Measurements from ENCODE around the gene PAGR1.
A peak's percentile ranks its signal among the peaks of the same experiment; 100 is the strongest.
"Not testable (repeated sequence)": the region's sequence is repeated elsewhere in the genome, so short reads cannot be mapped to it uniquely, and the experiment has no call there.

PAGR1 gene

DNA sequence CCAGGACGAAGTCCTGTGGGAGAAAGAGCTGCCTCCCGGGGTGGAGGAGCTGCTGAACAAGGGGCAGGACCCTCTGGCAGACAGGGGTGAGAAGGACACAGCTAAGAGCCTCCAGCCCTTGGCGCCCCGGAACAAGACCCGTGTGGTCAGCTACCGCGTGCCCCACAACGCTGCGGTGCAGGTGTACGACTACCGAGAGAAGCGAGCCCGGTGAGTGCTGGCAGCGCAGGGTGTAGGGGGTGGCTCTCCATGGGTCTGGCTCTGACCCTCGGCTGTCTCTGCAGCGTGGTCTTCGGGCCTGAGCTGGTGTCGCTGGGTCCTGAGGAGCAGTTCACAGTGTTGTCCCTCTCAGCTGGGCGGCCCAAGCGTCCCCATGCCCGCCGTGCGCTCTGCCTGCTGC, 25.7 kb downstream of the PAGR1 start:
- DNase-seq, result no peak

DNA sequence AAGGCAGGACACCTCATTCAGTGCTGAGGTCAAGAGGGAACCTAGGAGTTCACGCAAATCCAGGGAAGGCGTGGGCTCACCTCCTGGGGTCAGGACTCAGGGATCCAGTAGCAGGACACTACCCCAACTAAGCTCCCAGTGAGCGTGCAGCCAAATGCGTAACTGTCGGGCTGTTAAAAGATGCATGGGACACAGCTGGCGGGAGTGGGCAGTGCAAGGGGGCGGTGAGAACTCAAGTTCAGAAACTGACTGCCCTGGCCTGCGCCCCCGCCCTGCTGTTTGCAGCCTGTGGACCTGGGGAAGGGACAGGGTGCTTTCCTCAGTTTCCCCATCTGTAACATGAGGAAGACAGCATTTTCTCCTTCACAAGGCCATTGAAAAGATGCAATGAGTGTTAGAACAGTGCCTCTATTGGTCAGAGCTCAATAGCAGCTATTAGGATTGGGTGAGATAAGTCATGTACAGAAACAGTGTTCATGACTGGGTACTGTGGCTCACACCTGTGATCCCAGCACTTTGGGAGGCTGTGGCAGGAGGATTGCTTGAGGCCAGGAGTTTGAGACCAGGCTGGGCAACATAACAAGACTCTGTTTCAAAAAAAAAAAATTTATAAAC, 26.9 kb downstream of the PAGR1 start:
- DNase-seq, result no peak

DNA sequence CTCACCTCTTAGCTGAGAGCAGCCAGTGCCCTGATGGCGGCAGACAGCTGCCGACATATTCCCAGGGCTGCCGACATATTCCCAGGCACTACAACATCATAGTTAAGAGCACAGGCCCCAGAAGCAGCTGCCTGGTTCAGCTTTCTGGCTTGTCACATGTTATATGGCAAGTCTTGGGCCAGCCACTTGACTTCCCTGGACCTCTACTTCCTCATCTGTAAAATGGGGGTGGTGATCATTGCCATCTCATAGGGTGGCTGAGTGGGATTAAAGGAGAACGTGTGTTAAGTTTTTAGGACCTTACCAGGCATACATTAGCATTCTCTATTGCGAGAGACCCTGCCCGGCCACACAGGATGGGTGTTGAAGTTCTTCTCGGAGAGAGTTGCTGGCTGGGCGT, 28.0 kb downstream of the PAGR1 start:
- no peak for DNase-seq

- no peak for DNase-seq
These were observed 28.8 kb downstream of the PAGR1 start for GRCh38 chr16:29844575-29845331.

GRCh38 chr16:29845656-29846055, 29.7 kb downstream of the PAGR1 start:
- no peak for DNase-seq

GRCh38 chr16:29848420-29849297, 32.7 kb downstream of the PAGR1 start:
- DNase-seq, result peak in 1 of 2 donors; percentile 57

- DNase-seq, result no peak
These were observed 33.6 kb downstream of the PAGR1 start for GRCh38 chr16:29849505-29849904.

GRCh38 chr16:29850998-29851397, 35.0 kb downstream of the PAGR1 start:
- DNase-seq, result no peak

GRCh38 chr16:29852654-29853053, 36.7 kb downstream of the PAGR1 start:
- no peak for DNase-seq

DNA sequence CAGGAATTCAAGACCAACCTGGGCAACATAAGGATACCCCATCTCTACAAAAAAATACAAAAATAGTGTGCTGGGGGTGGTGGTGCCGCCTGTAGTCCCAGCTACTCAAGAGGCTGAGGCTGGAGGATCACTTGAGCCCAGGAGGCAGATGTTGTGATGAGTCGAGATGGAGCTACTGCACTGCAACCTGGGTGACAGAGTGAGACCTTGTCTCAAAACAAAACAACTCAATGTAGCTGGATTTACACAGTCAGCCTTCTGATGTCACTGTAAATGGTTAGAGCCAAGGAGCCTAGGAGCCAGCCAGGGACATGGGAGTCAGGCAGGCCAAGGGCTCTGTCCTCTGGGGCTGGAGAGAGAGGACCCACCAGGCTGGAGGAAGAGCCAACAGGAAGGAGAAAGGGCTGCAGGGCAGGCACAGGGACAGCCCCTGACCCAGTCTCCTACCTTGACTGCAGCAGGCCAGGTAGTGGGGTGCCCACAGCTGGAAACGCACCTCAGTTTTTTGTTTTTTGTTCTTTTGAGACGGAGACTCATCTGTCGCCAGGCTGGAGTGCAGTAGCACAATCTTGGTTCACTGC, 38.7 kb downstream of the PAGR1 start:
- no peak for DNase-seq

GRCh38 chr16:29857133-29857760, 41.3 kb downstream of the PAGR1 start:
- DNase-seq, result no peak

DNA sequence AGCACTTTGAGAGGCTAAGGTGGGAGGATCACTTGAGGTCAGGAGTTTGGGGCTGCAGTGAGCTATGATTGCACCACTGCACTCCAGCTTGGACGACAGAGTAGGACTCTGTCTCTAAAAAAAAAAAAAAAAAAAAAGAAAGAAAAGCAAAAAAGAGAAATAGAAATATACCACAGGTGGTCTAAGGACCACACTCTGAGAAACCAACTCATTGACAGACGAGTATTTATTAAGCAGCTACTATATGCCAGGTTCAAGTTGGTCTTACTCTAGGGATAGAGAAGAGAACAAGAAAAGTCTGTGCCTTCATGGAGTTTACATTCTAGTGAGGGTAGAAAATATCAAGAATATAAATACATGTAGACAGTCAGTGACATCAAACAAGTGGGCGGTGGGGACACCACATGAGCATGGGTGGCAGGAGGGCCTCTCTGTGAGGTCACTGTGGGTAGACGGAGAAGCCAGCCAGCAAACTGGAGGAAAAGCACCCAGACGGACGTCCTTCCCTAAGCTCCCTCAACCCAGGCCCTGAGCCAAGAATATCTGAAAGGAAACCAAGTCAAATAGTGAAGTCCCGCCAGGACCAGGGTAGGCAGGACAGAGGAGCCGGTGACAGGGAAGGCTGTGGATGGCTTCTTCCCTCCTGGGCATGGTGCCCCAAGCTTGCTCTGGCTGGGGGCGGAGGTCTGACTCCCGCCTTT, 42.3 kb downstream of the PAGR1 start:
- DNase-seq, result no peak

DNA sequence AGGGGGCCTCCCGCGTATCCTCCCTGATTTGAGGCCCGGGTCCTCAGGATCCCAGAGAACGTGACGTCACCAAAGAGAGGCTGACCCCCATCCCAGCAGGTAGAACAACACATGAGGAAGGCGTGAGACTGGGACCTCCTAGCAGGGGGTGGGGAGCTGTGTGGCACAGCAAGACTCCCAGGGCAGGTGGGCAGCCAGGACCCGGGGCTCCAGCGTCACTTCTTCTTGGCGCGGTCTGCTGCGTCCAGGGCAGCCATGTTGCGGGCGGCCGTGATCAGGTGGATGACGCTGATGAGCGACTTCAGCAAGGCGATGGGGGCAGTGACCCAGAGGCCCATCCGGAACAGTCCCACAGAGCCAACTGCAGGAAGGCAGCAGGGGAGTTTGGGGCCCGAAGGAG, 43.0 kb downstream of the PAGR1 start:
- no peak for DNase-seq

DNA sequence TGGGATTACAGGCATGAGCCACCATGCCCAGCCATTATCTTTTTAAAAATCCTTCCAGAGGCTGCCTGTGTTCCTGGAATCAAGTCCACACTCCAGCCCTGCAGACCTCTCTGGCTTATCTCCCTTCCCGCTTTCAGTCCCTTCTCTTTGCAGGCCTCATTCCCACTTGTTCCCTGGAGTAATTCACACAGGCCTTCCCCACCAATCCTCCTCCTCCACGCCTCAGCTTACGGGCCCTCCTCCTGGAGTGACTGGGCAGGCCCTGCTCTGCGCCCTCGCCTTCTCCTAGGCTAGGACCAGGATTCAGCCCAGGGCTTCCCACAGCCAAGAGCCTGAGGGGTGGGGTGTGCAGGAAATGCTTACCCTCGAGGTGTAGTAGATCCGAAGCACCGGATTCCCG, 44.3 kb downstream of the PAGR1 start:
- no peak for DNase-seq

- peak in 1 of 2 donors; percentile 29 for DNase-seq
These were observed 46.5 kb downstream of the PAGR1 start for GRCh38 chr16:29862383-29862883.

- peak; percentile 90 to 99 for DNase-seq
These were observed 47.1 kb downstream of the PAGR1 start, which contains the start of gene CDIPT for GRCh38 chr16:29862884-29863668. Gene CDIPT (minus strand): TSS chr16:29863226. CDS start chr16:29862857, 369 bp downstream.

DNA sequence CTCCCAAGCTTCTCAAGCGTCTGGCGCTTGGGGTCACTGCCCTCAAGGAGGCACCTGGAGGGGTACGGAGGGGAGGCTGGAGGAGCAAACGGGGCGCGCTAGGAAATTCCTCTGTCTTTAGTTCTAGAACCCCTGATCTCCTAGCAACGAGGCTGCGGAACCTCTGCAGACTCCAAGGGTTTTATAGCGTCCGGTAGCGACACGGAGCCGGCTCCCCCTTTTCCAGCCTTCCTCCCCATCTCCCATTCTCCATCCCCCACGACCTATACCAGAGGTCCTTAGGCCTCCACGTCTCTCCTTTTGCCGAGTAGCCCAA, 47.7 kb downstream of the PAGR1 start:
- DNase-seq, result no peak

DNA sequence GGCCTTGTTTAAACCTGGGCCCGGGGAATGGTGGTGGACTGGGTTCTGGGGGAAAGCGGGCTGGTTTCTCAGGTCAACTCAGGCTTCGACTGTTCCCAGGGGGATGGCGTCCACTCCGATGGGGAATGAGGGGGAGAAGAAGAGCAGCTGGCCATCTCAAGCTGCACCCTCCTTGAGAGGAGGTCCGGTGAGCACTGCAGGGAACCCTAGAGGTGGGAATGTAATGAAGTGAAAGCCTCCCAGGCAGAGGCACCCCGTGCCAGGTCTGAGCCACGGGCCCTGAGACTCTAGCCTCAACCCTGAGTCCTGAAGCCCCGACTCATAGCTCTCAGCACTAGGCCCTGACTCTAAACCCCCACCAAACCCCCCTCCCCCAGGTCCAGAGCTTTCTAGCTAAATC, 48.3 kb downstream of the PAGR1 start:
- DNase-seq, result no peak

DNA sequence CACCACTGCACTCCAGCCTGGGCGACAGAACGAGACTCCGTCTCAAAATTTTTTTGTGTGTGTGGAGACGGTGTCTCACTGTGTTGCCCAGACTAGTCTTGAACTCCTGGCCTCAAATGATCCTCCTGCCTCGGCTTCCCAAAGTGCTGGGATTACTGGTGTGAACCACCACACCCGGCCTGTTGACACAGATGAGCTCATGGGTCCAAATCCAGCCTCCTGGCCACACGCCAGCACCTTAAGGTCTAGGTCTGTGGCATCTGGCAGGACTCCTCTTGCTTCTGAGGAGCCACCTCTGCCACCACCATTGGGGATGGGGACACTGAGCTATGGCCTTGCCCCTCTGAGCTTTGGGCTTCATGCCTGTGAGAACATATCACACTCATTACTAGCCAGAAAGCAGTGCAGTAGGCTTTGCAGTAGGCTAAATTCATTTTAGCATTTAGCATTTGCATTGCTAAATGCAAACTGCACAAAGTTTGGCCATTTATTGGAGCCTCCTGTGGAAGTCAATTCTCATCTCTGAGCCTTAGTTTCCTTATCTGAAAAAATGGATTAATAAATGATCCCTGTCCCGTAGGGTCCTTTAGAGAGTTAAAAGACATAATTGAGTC, 52.6 kb downstream of the PAGR1 start:
- no peak for DNase-seq

- not testable (repeated sequence) for DNase-seq
These were observed 53.1 kb downstream of the PAGR1 start for GRCh38 chr16:29869067-29869466.
